Embryonic facial prominence (tissue), 1 donor: ENCODE measurements around the gene TSPEAR.
A peak's percentile ranks its signal among the peaks of the same experiment; 100 is the strongest.

Experiments
- DNase-seq: peaks from one replicate; pipeline ENCODE4 v3.0.0-alpha.2; 2016; ENCODE audit errors: extremely low spot score

Gene TSPEAR

DNA sequence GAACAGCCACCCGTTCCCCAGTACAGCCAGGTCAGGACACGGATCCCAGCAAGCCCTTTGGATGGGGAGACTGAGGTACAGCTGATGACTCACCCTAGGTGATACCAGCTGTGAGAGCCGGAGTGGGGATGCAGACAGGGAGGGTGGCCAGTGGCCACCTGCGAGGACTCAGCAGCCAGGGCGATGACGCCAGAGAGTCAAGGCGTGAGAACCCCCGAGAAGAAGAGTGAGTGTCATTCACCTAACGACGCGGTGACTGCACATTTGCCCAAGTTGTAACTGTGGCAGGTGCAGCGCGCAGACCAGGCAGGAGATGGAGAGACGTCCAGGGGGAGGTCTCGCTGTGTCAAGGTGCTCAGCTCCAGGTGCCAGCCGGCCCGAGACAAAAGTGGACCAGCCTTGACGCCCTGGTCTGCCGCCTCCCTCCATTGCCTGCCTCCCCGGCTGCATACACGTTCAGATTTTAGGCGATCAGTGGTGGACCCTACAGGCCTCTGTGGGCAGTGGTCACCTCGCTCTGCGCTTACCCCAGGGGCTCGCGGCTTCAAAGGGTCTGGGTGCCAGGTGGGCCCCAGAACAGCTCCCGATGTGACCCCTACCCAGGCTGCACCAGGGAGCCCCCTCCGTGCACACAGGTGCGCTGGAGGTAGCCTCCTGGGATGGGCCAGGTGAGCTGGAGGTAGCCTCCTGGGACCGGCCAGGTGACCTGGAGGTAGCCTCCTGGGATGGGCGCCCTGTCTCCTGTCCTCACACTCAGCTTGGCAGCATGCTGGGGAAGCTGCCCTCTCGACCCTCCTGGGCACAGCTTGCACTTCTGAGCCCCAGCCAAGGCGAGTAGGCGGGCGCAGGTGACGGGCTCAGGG, 244.1 kb downstream of the TSPEAR start:
- no peak for DNase-seq

DNA sequence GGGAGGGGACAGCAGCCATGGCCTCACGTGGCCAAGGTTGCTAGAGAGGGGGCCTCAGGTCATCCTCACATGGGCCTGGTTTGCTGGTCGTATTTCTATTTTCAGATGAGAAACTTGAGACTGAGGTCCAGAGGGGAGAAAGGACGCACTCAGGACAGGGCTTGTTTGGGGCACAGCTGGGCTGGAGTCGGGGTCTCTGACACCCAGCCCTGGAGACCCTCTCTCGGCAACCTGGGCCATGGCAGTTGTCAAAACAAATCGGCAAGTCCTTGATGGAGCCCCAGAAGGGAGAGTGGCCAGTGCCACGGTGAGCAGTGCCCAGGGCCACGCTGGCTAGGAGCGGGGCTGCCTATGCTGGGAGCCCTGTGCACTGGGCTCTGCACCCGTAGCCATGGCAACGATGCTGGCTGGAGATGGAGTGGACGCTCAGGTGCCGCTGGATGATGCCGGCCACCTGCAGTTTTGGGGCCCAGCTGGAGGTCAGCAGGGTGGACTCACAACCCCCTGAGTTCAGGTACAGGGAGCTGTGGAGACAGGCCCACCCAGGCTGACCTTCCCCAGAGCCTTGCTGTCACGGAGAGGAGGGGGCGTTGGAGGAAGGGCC, 244.9 kb downstream of the TSPEAR start:
- DNase-seq, result no peak

DNA sequence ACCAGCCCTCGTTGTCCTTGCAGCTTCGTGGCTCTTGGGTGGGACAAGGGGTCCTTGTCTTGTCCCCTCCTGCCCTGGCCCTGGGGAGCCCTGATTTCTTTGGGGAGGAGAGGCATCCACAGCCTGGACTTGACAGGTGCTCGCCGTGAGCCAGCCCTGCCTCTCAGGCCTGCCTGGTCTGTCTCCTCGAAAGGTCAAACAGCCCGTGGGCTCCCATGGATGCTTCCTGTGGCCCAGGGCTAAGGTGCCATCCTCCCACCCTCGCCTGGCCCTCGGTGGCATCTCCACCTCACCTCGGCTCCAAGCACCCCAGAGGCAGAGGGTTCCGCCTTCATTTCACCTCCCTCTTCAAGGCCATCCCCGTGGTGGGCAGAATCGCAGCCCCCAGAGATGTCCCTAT, 247.0 kb downstream of the TSPEAR start:
- DNase-seq, result no peak

DNA sequence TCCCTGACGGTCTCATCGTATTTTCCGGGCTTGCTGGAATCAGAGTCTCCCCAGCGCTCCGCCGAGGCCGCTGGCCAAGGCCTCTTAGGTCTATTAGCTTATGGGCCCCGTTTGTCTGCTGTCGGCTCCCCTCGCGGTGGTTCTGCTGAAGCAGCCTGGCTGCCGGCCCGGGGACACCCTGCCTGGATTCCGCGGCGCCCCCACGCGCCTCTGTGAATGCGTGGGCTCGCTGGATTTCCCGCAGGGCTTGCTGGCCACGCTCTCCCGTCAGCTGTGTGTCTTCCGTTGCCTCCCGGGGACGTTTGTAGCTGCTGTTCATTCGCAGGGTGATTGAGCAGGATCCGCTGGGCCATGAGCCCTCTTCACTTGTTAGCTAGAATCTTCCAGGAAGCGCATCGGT, 247.6 kb downstream of the TSPEAR start:
- DNase-seq, result no peak

DNA sequence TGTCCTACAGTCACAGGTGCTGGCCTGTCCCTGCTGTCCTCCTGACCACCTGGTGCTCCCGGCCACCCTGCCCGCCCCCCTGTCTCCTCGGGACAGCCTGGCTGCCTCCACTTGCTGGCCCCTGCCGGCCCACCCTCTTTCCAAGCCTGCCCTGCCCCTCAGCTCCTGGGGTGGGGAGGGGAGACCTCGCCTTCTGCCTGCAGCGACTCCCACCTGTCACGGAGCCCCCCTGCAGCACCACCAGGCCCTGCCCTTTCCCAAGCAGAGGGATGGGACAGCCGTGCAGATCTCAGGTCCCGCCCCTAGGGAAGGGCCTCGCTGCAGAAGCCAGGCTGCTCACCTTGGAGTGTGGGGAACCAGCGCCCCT, 248.6 kb downstream of the TSPEAR start:
- DNase-seq, result no peak

DNA sequence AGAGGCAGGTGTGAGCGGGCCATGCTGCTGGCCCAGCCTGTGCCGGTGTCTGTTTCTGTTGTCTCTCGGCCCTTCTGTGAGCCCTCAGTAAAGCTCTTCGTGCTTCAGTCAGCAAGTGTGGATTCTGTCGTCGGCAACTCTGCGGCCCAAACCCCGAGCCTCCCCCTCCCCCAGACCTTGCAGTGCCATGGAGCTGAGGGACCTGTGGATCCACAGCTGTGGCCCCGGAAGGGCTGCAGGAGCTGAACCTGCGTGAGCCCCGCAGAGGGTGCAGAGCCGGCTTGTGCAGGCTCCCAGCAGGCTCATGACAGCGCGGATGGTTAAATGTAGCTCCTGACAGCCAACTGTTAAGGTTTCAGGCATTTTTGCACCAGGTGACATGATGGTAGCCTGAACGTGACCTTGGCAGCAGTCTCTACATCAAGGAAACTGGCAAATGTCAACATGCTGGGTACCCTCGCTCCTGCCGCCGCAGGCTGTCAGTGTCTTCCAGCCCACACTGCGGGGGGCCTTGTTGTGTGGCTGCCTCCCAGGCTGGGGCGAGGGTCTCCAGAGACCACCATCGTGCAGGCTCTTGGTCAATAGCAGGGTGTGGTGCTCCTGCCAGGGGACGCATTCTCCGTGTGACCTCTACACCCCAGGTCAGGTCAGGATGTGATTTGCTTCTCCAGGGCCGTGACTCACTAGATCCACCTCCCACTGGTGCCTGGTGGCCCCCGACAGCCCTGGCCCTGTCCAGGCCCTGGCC, 249.1 kb downstream of the TSPEAR start:
- no peak for DNase-seq

DNA sequence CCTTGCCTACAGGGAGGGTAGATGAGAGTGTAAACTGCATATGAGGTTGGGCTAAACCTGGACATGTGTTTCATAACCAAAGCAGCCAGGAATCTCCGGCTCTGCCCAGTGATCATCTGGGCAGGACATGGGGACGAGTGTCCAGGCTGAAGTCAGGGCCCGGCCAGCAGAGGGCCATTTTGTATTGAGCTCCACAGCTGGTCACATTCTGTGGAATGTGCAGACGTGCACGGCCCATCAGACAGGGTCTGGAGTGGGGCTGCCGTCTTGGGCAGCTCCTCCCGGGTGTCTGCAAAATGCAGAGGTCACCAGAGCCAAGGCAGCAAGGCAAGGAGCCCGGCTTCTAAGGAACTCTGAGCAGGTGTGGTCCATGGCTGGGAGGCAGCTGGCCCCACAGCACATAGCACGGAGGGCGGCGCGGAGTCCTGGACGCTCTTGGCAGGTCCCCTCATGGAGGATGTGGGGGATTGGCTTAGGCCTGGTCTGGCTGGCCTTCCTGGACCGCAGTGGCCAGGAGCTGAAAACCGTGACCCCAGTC, 249.8 kb downstream of the TSPEAR start:
- no peak for DNase-seq

DNA sequence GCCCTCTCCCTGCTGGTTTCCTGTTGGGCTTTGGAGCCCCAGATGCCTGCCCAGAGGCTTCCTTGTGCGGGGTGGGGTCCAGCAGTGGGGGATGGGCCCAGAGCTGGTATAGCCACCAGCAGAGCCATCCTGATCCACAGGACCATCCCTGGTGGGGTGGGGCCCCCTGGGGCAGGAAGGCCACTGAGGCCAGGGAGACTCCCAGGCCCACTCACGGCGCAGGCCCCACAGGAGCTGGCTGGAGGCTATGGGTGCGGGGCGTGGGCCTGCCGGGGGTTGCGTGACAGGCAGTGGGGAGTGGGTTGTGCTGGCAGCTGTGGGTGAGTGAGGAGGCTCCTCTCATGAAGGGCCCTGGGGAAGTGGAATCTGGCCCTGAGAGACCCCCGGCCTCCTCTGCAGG, 250.4 kb downstream of the TSPEAR start:
- no peak for DNase-seq

DNA sequence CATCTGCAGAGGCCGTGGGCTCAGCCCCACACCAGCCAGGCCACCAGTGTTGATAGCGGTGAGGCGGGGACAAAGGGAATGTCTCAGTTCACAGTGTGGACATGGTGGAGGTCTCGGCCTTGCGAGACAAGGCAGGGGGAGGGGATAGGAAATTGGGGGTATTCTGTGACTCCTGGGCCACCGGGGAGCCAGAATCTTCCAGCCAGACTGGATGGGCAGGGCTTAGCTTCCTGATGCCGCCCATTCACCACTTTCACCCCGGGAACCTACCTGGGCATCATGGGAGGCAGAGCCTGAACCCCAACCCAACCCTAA, 251.0 kb downstream of the TSPEAR start:
- no peak for DNase-seq

DNA sequence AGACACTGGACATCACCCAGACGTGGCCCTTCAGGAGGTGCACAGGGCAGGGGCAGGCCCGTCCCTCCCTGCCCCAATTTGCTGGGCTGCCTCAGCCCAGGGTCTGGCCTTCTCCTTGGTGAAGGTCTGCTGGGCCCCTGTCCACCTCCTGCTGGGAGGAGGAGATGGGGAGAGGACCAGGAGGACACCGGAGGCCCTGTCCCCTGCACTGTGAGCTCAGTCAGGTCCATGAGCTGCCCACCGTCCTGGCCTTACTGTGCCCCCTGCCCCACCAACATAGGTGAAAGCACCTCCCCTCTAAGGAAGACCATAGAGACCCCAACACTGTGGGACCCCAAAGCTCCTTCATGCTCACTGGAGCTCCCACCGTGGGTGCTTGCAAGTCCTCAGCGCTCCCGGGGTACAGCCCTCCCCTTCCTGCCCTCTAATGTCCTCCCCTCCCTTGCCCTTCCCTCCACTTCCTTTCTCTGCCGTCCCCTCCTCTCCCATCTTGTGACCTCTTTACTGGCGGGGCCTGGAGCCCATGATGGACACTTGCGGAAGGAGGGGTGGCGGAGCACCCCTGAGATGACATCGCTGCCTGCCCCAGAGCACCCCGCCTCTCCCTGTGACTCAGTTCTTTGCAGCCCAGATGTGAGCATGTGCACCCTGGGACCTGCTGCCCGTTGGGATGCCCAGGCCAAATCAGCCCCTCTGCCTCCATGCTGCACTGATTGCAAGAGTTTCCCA, 251.5 kb downstream of the TSPEAR start:
- no peak for DNase-seq

DNA sequence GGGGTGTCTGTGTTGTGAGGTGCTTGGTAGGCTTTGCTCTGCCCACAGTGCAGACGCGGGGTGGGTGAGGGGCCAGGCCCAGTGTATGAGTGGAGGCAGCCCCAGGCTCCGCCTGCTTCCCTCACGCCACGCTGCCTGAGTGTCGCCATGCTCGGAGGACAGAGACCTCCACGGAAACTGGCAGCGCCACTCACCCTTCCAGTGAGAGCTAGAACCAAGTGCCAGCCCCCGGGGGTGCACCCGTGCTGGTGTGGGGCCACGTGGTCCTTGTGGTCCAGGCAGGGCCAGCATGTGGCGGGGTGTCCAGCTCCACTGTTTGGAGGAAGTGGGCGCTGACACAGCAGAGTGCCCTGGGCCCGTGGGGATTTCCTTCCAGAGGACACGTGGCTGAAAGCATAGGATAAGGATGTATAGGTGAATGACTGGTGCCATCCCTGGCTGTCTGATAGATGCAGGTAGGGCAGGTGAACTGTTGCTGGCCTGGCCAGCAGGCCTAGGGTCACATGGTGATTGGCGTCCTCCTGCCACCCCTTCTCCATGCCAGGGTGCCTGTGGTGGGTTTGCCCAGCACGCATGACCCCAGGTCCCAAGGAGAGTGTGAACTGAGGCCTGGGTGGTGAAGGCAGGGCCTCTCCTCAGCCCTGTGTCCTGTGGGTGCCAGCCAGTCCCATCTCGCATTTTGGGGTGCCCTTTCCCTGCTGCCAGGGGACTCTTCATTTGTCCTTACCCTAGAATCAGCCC, 252.2 kb downstream of the TSPEAR start:
- DNase-seq, result no peak

DNA sequence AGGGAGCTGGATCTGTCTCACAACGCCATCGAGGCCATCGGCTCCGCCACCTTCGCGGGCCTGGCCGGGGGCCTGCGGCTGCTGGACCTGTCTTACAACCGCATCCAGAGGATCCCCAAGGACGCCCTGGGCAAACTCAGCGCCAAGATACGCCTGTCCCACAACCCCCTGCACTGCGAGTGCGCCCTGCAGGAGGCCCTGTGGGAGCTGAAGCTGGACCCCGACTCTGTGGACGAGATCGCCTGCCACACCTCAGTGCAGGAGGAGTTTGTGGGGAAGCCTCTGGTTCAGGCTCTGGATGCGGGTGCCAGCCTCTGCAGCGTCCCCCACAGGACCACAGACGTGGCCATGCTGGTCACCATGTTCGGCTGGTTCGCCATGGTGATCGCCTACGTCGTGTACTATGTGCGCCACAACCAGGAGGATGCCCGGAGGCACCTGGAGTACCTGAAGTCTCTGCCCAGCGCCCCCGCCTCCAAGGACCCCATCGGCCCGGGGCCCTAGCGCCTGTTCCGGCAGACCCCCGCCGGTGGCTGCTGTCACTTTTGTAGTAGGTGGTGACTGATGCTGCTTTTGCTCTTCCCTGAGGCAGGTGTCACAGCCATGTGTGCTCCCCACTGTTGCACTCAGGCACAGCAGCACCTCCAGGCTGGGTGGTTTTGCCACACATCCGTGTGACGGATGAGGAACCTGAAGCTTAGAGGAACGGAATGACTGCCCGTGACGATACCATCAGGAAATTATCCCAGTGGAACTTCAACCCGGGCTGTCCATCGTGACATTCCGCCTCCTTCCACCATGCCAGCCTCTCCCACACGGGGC, 254.2 kb downstream of the TSPEAR start:
- DNase-seq, result no peak

DNA sequence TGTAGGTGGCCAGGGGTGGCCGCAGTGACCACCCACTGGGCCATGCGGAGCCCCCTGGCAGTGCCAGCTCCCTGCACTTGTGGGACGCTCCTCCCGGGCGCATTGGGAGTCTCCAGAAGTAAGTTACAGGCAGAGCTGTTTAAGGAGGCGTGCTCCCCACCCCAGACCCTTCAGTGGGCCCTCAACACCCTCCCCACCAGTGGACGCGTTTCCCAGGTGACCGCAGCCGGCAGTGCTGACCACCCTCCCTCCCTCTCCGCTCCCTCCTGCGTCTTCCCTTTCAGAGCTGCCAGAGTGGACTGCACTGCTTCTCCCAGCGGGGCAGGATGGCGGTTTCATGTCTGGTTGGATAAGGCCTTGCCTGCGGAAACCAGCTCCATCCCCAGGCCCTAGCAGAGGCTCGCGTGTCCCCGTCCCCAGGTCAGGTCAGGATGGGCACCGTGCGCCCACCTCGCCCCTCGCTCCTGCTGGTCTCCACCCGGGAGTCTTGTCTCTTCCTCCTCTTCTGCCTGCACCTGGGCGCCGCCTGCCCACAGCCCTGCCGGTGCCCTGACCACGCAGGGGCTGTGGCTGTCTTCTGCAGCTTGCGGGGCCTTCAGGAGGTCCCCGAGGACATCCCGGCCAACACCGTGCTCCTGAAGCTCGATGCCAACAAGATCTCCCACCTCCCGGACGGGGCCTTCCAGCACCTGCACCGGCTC, 255.0 kb downstream of the TSPEAR start:
- no peak for DNase-seq

DNA sequence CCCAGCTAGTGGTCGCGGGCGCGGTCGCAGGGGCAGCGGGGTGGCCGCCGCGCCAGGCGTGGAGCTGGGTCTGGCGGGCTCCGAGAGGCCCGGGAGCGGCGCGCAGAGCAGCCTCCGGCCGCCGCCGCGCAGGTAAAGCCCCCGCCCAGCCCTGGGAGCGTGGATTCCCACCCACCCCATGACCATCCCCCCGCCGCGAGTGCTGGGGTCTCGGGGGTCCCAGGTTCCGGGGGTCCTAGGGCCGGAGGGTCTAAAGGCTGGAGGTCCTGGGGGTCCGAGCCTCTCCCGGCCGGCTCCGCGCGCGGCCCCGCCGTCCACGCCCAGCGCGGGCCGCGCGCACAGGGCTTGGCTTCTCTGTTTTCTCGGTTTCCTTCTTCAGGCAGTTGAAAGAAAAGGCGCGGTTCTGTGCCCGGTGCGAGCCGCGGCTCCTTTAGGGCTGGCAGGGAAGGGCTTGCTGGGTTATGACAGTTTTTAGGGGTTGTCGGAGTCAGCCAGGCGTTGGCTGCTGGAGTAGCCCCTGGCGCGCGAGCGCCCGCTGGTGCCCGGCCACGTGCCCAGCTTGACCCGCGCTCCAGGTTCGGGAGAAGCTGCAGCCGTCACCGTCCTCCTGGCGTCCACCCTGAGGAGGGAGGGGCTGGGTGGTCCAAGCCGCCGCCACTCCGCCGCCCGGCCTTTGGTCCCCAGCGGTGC, 255.7 kb downstream of the TSPEAR start:
- DNase-seq, result no peak

DNA sequence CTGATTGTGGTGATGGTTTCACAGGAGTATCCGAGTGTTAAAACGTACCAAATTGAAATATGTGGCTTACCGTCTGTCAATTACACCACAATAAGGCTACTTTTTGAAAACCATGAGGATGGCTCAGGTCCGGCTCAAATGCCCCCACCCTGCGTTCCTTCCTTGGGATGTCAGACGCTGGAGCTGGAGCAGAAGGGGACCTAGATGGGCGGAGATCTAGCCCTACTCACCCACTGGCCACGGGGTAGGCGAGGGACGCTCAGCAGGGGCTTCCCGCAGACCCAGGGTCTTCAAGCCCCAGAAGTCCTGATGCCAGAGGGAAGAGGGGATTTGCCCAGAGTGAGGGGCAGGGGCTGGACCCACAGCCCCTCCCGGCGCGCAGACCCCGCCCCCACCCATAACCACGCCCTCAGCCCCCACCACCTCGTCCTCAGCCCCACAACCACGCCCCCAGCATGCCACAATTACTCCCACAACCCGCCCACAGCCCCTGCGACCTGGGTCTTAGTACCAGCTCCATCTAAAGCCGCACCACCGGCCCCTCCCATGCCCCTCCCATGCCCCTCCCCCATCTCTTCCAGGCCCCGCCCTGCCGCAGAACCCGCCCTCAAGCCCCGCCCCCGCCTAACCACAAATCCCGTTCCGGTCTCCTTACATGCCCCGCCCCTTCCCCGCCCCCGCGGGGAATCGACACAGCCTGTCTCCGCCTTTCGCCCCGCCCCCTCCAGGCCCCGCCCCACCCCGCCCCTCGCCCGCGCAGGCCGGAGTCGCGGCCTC, 256.4 kb downstream of the TSPEAR start, which contains the start of gene LRRC3:
TSS of gene LRRC3 (plus strand) at position 764 of the 777 bp plus-strand sequence. CDS start 1,135 bp downstream, outside the sequence.
- DNase-seq, result peak; percentile 48

DNA sequence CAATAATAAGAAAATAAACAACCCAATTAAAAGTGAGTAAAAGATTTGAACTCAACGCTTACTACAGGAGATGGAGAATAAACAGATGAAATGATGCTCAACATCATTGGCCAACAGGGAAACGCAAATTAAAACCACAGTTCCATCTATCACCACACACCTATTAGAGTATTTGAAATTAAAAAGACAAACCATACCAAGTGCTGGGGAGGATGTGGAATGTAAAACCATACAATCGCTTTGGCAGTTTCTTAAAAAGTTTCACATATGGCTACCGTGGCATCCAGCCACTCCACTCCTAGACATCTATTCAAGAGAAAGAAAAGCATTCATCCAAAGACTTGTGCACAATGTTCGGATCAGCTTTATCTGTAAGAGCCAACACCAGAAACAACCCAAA, 257.3 kb downstream of the TSPEAR start:
- DNase-seq, result no peak

DNA sequence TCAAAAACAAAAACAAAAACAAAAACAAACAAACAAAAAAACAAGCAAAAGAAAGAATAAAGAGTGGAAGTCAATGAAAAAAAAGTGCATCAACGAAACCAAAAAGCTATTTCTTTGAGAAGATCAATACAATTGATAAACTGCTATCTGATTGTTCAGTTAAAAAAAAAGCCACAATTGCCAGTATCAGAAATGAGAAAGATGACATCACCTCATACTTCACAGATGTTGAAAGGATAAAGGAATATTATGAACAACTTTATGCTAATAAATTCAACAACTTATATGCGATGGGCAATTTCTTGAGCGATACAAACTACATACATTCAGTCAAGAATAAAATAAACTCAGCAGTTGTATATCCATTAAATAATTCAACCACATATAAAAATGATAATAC, 258.3 kb downstream of the TSPEAR start:
- DNase-seq, result no peak

DNA sequence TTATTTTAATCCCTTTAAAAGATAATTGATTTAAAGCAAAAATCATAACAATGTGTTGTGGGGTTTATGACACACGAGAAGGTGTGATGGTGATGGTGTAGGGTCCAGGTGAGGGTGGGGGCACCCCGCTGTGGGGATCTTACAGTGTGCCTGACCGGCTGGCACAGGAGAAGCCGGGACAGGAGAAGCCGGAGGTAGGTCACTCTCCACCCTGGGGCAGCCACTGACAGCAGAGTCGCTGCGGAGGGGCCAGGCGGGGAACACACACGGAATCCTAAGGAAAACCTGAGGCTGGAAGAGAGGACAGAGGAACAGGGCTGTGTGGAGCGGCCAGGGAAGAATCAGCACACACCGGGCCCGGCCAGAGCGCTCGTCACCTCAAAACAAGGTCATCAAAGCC, 260.4 kb downstream of the TSPEAR start:
- no peak for DNase-seq
